Activated T-helper 1 cell treated with anti-CD3 and anti-CD28 coated beads, Interleukin-2, amount 50 U/mL, for 16 hours (primary cell): ENCODE data around the gene RAB29.

Experiments
- DNase-seq, 2 donors: peaks; one replicate each; pipeline ENCODE4 v3.0.0-alpha.2; 2020; ENCODE audit warnings: low read depth in 1 of 2, low spot score in 1 of 2

Gene RAB29

DNA sequence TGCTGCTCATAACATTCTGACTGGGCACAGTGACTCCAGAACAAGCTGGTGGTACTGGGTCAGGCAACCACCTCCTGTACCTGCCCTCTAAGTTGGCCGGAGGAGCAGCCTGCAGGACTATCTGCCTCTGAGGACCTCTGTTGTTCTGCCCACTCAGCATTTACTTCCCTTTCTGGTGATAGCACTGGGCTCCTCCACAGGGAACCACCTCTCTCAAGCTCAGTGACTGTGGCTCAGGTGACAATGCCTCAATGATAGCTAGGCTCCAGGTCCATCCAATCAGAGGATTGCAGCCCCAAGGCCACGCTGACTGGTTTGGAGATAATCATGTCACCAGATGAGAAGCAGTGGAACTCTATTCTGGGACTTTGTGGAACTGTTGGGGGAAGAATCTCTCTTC, 21.9 kb upstream of the RAB29 start:
- no peak for DNase-seq

DNA sequence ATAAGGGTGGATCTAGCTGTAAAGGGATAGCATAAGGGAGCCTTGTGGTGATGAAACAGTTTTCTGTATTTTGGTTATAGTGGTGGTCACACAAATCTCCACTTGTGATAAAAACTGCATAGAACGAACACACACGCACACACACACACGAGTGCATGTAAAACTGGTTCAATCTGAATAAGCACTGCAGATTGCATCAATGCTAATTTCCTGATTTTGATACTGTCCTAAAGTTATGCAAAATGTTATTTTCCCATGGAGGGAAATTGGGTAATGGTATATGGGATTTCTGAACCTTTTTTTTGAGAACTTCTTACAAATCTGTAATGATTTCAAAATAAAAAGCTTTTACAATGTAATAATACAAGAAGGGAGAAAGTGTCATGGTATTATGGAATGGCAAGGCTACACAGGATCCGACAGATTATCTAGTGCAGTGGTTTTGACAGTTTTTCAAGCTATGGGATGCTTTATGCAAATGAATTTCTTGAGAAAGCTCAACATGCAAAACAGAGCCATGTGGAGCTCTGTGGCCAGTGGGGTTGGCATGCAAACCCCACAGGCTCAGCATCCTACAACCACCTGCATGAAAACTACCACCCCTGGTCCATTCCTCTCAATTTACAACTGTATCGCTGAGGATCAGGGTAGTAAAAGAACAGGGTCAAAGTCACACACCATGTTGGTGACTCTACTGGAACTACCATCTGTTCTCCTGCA, 18.9 kb upstream of the RAB29 start:
- no peak for DNase-seq

DNA sequence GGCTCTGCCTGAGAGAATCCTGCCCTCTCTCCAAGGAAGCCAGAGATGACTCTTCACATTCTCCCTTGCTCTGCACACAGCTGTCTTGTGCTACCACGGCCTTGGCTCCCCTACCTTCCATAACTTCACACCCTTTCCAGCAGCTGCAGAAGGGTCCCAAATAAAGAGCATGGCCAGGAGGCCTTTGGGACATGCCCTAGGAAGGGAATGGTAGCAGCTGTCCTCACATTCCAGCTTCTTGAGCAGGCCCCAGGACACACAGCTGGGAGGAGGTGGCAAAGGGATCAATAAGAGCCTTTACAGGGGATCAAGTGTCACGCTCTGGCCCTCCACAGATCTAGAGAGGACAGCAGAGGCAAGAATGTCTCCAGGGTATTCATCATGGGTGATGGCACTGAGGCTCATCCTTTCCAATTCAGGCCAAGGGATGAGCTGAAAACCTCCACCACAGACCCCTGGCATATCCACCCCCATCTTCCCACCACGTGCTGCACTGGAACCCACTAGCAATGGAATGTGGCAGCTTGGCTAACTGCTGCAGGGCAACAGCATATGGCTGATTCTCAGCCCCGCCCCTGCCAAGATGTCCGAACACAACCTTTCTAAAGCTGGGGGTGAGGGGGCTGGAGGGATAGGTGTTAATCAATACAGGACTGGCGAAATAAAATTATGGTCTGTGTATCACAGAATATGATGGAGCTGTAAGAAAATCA, 17.8 kb upstream of the RAB29 start:
- DNase-seq = no peak

DNA sequence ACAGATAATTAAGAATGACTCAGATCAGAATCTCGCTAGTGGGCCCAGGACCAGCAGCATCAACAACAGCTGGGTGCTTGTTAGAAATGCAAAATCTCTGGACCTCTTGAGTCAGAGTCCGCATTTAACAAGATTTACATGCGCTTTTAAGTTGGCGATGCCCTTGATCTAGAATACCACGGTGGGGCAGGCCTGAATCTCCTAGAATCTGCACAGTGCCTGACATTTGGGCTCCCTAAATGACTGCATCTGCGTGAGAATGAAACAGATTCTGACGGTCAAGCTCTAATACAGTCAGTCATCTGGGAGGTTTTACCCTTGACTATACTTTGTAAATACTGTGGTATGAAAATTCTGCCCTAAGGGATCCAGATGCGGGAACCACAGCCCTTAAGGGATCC, 17.2 kb upstream of the RAB29 start:
- DNase-seq = no peak

DNA sequence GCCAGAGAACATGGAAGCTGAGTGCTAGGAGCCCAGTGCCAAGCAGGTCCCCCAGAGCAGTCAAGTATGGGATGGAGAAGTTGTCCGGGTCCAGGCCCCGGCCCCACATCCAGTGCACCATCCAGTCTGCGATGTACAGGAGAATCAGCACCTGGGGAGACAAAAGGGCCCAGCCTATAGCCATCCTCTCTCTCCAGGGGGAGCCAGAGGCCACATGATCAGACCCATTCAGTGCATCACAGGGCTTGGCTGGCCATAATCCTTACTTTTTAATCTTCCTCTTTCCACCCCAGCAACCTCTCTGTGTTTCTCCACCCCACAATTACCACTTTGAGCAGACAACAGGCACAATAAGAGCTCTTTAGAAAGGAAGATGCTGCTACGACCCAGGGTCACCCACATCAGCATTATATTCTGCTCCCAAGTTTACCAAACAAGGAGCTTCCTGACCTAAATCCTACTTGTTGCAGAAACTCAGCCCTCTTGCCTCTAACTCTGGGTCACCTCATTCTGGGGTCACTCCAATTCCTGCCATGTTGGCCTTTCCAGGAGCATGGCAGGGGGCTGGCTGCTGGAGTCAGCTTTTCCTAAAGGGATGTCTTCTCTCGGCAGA, 16.4 kb upstream of the RAB29 start:
- DNase-seq = peak in 1 of 2 donors; percentile 30

DNA sequence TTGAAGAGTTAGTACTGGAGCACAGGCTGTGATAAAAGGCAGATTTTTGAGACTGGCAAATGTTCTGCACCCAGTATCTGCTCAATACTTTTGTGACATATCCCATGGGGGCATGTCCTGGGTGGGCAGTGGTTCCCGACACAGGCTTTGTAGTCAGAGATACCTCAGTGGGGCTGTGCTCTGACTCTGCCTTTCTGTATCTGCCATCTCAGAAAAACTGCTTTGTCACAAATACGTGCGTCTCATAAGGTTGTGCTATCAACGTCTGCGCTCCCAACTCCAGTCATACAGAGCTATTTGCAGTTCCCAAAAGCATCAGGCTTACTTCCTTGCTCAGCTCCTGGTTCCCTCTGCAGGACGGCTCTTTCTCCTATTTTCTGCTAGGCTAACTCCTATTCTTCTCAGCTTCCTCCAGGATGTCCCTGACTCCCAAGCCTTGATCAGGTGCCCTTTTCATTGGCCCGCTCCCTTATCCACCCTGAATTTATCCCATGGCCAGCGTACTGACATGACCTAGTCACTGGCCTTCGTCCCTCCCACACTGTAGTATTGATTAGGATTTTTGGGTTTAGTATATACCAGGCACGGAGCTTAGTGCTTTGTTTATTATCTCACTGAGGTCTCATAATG, 12.1 kb upstream of the RAB29 start:
- DNase-seq = no peak

DNA sequence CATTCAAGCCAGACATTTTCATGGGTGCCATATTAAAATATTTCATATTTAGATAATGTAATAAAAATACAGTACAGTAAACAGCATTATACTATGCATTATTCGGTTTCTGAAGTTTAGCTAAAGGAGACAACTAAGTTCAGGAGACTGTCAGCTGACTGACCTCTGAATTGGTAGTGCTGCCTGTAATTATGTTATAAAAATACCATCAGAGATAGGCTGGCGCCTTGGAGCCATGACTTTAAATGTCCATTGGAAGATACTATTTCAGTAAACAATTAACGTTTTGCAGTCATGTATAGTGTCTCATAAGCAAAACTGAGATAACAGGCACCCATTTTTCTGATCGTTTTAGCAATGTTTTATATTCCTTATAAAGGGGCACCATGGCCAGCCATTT, 11.3 kb upstream of the RAB29 start:
- DNase-seq = no peak

DNA sequence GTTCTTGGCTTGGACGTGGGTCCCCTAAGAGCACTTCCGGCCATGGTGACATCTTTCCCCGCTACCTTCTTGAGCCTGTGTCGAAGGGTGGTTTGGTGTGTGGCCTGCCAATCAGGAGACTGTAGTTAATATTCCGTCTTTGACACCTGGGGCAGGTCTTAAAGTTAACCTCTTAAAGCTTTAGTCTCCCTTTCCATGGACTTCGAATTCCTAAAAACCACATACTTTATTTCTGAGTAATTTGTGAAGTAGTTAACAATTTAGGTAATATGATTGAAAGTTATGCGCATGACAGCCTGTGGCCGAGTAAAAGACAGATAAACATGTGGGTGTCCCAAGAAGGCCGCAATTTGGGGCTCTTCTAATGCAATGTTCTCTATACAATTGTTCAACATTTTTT, 10.2 kb upstream of the RAB29 start:
- DNase-seq = no peak

DNA sequence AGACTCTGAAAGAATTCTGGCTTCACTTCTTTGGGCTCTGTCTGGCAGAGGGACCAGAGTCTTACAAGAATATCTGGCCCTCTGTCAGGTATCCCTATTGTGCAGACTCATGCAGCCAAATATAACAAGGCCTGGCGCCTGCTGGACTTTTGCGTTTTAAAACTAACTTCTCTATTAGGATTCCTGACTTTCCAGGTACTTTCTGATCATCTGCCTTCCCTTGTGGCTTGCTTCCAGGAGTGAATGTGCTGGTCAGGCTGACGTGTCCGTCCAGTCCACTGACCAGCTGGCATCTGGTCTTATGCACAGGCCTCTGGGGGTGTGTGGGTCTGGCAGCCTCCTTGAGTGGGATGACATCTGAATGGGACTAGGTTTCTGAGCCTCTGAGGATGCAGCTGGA, 8.6 kb upstream of the RAB29 start:
- DNase-seq = no peak

DNA sequence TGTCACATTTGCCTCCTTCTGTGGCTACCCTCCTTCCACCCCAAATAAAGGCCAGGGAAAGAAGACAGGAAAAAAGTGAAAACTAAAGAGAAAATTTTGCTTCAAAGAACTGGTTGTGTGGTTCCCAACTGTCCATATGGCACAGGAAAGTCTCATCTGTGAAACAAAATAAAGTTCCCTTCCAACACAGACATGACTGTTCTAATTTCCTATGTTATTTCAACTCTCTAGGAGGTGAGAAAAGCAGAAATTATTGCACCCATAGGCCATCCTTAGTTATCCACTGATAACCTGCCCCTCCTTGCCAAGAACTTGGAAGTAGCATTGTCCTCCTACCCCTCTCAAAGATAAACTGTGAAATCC, 8.1 kb upstream of the RAB29 start:
- DNase-seq = no peak

DNA sequence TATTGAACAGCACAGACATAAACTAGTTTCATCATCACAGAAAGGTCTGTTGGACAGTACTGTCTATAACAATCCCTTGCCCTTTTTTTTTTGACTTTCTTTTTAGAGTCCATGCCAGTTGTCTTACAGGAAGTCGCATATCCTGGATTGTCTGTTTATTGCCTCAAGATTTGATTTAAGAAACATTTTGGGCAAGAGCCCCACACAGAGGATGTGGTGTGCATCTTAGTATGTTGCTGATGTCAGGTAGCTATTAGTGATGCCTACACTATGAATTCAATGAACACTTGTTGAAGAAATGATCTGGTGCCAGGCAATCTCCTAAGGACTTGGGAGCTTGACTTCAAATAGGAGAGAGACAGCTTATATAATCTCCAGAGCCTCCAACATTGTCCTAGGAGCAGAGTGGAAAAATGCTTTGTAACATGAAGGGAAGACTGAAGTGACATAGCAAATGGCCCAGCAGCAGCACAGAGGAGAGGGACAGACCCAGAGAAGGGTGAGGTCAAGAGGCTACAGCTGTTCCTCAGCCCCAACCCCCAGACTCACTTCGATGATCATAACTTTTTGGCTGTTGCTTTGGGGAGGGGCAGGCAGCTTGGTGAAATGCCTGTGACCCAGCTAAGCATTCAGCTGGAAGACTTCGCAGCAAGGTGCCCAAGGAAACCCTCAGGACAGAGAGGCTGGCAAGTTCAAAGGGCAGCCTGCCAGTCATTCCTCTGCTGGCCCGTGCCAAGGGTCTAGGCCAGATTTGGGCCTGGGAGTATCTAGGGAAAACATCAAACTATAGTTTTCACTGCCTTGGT, 7.5 kb upstream of the RAB29 start:
- DNase-seq = no peak

DNA sequence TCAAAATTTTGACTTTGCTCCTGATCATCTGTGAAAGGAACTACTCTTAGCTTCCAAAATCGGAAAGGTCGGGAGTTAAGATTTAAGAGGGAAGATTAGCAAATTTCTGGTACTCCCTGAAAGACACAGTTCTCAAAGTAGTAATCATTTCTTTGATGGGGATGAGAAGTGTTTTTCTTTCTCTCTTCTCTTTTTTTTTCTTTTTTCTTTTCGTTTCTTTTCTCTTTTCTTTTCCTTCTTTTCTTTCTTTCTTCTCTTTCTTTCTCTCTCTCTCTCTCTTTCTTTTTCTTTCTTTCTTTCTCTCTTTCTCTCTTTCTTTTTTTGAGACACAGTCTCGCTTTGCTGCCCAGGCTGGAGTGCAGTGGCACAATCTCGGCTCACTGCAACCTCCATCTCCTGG, 5.1 kb upstream of the RAB29 start:
- no peak for DNase-seq

DNA sequence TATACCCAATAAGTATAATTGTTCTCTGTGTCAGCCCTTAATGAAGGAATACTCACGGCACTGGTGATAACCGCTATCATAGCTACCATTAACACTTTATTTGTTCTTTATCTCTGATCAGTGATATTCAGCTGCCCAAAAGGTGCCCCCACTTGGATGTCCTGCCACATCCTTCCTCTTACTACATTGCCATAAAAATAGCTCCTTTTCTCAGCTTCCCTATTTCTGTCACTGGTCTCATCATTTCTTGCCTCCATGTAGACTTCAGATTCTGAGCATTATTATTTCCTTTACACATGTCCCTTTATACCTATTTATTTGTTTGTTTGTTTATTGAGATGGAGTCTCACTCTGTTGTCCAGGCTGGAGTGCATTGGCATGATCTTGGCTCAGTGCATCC, 2.7 kb upstream of the RAB29 start:
- DNase-seq = no peak

DNA sequence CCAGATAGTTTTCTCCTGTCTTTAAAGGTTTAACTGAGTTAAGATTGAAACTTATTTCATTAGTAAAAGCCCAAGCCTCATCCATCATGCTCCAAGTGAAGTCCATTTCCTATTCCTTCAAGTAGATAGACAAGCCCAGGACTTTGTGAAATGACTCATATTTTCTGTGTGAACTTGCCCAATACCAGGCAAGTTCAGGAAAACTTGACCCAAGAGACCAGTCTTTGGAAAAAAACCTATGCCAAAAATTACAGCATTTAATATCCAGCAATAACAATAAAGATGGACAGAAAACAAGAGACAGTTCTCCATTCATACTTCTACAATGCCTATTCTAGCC, 405 bp upstream of the RAB29 start:
- DNase-seq = no peak

DNA sequence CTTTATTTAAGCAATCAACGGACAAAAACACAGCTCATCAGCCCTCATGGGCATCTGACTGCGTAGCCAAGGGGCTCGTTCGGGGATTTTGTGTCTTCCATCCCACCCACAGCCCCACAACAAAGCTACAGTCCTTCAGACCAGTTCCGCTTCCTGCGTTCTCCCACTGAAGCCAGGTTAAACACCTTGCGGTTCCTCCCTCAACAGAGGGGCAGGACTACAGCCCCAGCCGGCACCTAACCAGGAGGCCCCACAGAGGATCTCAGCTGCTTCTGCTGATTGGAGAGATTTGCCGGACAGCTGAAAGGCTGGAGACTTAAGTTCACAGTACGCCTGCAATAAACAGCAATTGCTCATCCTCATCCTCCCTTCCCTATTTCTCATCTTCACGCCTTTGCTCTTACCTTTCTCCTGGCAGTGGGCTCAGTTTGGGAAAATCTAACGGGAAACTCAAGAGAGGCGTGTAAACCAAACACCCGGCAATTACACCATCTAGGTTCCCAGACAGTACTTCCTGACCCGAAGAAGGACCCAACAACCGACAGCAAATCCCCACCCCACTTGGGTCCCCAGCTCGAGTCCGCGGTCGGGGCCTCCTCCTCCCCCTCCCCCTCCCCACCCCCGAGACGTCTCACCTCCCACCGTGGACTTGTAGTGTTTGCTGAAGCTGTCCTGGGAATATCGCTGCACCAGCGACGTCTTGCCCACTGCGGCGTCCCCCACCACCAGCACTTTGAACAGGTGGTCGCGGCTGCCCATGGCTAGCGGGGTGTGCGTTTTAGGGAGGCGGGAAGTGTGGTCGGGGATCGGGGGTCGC, 876 bp downstream of the RAB29 start:
- peak; percentile 6 to 28 for DNase-seq

DNA sequence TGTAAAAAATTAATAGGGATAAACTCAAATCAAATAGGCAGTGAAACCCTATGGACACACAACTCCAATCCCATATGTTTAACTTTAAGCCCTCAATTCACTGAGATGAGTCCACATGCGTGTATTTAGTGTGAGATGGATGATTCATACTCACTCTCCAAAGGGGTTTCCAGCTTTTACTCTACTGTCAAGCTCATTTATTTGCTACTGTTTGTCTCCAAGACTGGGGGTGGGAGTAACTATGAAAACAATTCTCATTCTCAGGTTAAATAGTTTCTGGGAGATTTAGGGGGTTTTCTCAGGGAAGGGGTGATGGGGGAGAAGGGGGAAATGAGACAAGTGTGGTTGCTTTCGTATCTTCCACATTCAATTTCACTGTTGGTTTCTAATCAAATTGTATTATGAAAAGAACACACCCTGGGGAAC, 2.7 kb downstream of the RAB29 start:
- DNase-seq = no peak

DNA sequence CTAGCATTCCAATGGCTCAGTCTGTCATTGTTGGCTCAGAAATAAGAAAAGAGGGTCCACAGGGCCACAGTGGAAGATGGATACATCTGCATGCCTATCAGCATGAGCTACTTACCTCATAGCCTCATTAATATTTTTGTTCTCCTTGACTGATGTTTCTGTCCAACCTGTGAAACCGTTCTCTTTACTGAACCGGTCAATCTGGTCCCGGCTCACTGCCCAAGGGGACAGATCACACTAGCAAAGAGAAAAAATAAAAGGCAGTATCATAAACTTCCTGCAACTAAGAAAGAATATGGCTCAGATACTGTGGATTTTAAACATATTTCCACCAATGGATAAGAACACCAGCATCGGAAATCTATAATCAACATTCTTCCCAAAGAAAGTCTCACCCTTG, 4.7 kb downstream of the RAB29 start:
- no peak for DNase-seq

DNA sequence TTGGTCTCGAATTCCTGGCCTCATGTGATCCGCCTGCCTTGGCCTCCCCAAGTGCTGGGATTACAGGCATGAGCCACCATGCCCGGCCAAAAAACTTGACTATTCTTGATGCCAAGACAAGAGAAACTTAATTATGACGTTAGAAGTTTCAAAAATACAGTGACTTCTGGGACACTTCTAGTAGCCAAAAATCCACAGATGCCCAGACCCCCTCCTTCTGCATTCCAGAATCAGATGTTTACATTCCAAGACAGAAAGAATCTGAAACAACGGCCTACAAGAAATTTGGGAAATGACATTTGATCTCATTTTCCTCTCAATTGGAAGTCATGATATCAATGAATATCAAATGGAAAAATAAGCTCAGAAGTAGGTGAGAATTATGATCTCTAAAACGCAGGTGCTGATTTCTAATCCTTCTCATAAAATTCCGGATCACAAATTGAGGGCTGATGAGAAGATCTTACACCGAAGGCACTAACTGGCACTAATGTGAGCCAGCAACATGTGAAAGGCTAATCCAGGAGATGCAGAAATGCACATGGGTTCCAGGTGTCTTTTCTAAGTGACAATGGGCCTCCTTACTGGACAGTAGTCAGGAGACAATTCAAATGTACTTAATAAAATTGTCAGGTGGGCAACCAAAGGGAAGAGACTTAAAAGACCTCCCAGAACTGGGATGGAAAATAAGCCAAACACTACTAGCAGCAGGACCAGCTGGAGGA, 5.5 kb downstream of the RAB29 start:
- DNase-seq = no peak

DNA sequence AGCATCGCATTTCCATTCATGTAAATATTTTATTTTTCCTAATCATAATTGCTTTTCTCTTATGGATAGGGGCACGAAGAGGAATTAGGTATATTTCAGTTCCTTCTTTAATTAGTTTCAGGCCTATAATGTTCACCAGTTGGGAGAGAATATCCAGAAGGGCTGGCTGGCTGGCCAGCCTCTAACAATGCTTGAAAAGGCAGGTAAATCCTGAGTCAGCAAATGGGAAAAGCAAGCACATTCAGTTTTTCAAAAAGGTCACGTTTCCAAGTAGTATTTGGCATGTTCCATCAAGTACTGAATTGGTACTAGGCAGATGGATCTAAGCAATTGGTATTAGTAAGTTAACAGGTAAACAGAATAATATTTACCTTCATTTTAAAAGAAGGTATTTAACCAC, 8.0 kb downstream of the RAB29 start:
- no peak for DNase-seq

DNA sequence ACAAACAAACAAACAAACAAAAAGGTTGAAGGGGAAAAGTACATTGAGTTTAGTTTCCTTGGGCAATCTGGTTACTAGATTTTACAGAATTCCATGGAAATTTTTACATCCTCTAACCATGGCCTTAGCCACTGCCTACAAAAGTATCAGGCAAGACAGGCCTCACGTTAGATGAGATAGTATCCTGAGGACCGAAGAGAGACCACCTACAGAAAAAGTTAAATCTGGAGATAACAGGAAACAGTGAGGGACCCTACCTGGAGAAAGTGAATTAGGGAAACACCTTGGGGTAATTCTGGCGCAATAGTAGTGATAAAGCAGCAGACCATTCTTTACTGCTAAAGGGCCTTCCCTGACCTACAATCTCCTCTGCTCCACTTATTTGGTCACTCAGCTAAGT, 8.7 kb downstream of the RAB29 start:
- DNase-seq = no peak
